Mesendoderm (in vitro differentiated cells): ENCODE measurements around the gene GNLY.

ENCODE experiments used
- DNase-seq: peaks from one replicate; pipeline ENCODE4 v3.0.0; 2013
- H2AK5ac ChIP-seq: 2 replicates; pipeline ENCODE4 v1.6.1; 2013; ENCODE audit warnings: low read length, inconsistent platforms
- H2BK120ac ChIP-seq: 2 replicates; pipeline ENCODE4 v1.6.1; 2013; ENCODE audit warnings: low read depth, mild to moderate bottlenecking, low read length, moderate library complexity, mixed read lengths
- H2BK15ac ChIP-seq: replicated peaks from 2 replicates; pipeline ENCODE4 v1.6.1; 2013; ENCODE audit warnings: low read depth, mild to moderate bottlenecking, moderate library complexity
- H2BK5ac ChIP-seq: 2 replicates; pipeline ENCODE4 v1.6.1; 2013; ENCODE audit warnings: low read length, inconsistent platforms
- H3K18ac ChIP-seq: 2 replicates; pipeline ENCODE4 v1.6.1; 2013; ENCODE audit warnings: mild to moderate bottlenecking, low read length, mixed read lengths
- H3K23ac ChIP-seq: one replicate; pipeline ENCODE4 v1.6.1; 2013; ENCODE audit warnings: low read length
- H3K27ac ChIP-seq: 2 replicates; pipeline ENCODE4 v1.5.1; 2013; ENCODE audit warnings: low read depth, mild to moderate bottlenecking, inconsistent platforms, low read length, moderate library complexity
- H3K27me3 ChIP-seq: 2 replicates; pipeline ENCODE4 v1.6.1; 2013; ENCODE audit warnings: low read length, control low read depth, mild to moderate bottlenecking, inconsistent platforms; ENCODE audit not compliant: insufficient read depth, poor library complexity
- H3K36me3 ChIP-seq: 2 replicates; pipeline ENCODE4 v1.6.1; 2013; ENCODE audit warnings: low read length, inconsistent platforms; ENCODE audit not compliant: control insufficient read depth, insufficient read depth
- H3K4ac ChIP-seq: one replicate; pipeline ENCODE4 v1.6.1; 2013; ENCODE audit warnings: low read depth, mild to moderate bottlenecking, low read length, moderate library complexity
- H3K4me1 ChIP-seq: 2 replicates; pipeline ENCODE4 v1.6.1; 2013; ENCODE audit warnings: low read depth, low read length, inconsistent platforms; ENCODE audit not compliant: control insufficient read depth
- H3K4me2 ChIP-seq: 2 replicates; pipeline ENCODE4 v1.6.1; 2013; ENCODE audit warnings: low read length
- H3K4me3 ChIP-seq: 2 replicates; pipeline ENCODE4 v1.5.1; 2013; ENCODE audit warnings: mild to moderate bottlenecking, low read length
- H3K56ac ChIP-seq: one replicate; pipeline ENCODE4 v1.6.1; 2013; ENCODE audit warnings: low read length
- H3K79me1 ChIP-seq: 2 replicates; pipeline ENCODE4 v1.6.1; 2013; ENCODE audit warnings: low read length, inconsistent platforms
- H3K79me2 ChIP-seq: 2 replicates; pipeline ENCODE4 v1.6.1; 2013; ENCODE audit warnings: mild to moderate bottlenecking, low read length; ENCODE audit not compliant: control insufficient read depth, insufficient read depth
- H3K9ac ChIP-seq: 2 replicates; pipeline ENCODE4 v1.6.1; 2013; ENCODE audit warnings: low read length, inconsistent platforms
- H4K5ac ChIP-seq: one replicate; pipeline ENCODE4 v1.6.1; 2013; ENCODE audit warnings: low read length
- H4K8ac ChIP-seq: one replicate; pipeline ENCODE4 v1.6.1; 2013; ENCODE audit warnings: low read depth, mild to moderate bottlenecking, control low read depth, low read length, moderate library complexity
- WGBS: extraction: QIAGEN DNeasy Blood & Tissue Kit; methylation state at CpG from one replicate; pipeline ENCODE4 v1.1.7; 2013; ENCODE audit warnings: low lambda C conversion rate, missing lambda C conversion rate; ENCODE audit not compliant: insufficient coverage; ENCODE audit errors: extremely low coverage; 5-methylcytosine and 5-hydroxymethylcytosine counted together

Gene GNLY

GRCh38 chr2:85699325-85699724 lies 5.2 kb downstream of the GNLY start:
- no peaks in the 10 kb centered on the region for H3K4me1 ChIP-seq
- no CpG with 5 or more reads among the region's 1 CpG for WGBS
- no peak overlapping the region for H3K56ac ChIP-seq
- H2BK120ac ChIP-seq = no peak overlapping the region
- H3K27me3 ChIP-seq = no peaks in the 10 kb centered on the region
- no peak overlapping the region for H2BK5ac ChIP-seq
- H3K9ac ChIP-seq = no peak overlapping the region
- H3K4me3 ChIP-seq = no peak overlapping the region
- H3K79me2 ChIP-seq = no peaks in the 10 kb centered on the region
- H2AK5ac ChIP-seq = no peak overlapping the region
- H4K5ac ChIP-seq = no peak overlapping the region
- H3K23ac ChIP-seq = no peak overlapping the region
- H3K79me1 ChIP-seq = no peaks in the 10 kb centered on the region
- H2BK15ac ChIP-seq = no peak overlapping the region
- H3K18ac ChIP-seq = no peak overlapping the region
- no peak overlapping the region for H3K4me2 ChIP-seq
- no peak overlapping the region for H3K4ac ChIP-seq
- H3K36me3 ChIP-seq = no peaks in the 10 kb centered on the region
- no peak overlapping the region for H3K27ac ChIP-seq
- no peak overlapping the region for H4K8ac ChIP-seq
- no peak for DNase-seq

GRCh38 chr2:85702172-85702571 lies 8.0 kb downstream of the GNLY start:
- H3K4ac ChIP-seq = no peak overlapping the region
- H2BK15ac ChIP-seq = no peak overlapping the region
- no peak overlapping the region for H4K8ac ChIP-seq
- no peaks in the 10 kb centered on the region for H3K27me3 ChIP-seq
- no peaks in the 10 kb centered on the region for H3K4me1 ChIP-seq
- H2BK120ac ChIP-seq = no peak overlapping the region
- no peak overlapping the region for H3K4me3 ChIP-seq
- H4K5ac ChIP-seq = no peak overlapping the region
- DNase-seq = no peak
- no peak overlapping the region for H3K18ac ChIP-seq
- no peak overlapping the region for H2AK5ac ChIP-seq
- H3K56ac ChIP-seq = no peak overlapping the region
- no peak overlapping the region for H3K9ac ChIP-seq
- H3K79me2 ChIP-seq = no peaks in the 10 kb centered on the region
- no peak overlapping the region for H2BK5ac ChIP-seq
- H3K79me1 ChIP-seq = no peaks in the 10 kb centered on the region
- H3K36me3 ChIP-seq = no peaks in the 10 kb centered on the region
- no peak overlapping the region for H3K23ac ChIP-seq
- H3K27ac ChIP-seq = no peak overlapping the region
- no peak overlapping the region for H3K4me2 ChIP-seq

DNA sequence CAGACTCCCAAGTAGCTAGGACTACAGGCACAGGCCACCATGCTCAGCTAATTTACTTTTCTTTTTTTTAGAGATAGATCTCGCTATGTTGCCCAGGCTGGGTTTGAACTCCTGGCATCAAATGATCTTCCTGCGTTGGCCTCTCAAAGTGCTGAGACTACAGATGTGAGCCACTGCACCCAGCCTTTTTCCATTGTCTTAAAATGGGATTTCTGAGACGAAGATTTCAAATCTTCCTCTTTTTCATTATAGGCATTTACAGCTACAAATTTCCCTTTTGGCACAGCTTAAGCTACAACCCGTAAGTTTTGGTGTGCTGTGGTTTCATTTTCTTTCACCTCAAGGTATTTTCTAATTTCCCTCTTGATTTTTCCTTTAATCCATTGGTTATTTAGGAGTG lies 8.6 kb downstream of the GNLY start:
- H3K79me2 ChIP-seq = no peaks in the 10 kb centered on the region
- no peak for DNase-seq
- no peak overlapping the region for H3K18ac ChIP-seq
- no peaks in the 10 kb centered on the region for H3K36me3 ChIP-seq
- no peaks in the 10 kb centered on the region for H3K79me1 ChIP-seq
- no peak overlapping the region for H3K9ac ChIP-seq
- no peak overlapping the region for H3K27ac ChIP-seq
- H3K27me3 ChIP-seq = no peaks in the 10 kb centered on the region
- no peak overlapping the region for H2BK5ac ChIP-seq
- no peak overlapping the region for H2BK15ac ChIP-seq
- H3K56ac ChIP-seq = no peak overlapping the region
- no peak overlapping the region for H3K4me3 ChIP-seq
- no peak overlapping the region for H4K5ac ChIP-seq
- no CpG with 5 or more reads among the region's 4 CpGs for WGBS
- no peak overlapping the region for H3K4ac ChIP-seq
- no peaks in the 10 kb centered on the region for H3K4me1 ChIP-seq
- H2AK5ac ChIP-seq = no peak overlapping the region
- H4K8ac ChIP-seq = no peak overlapping the region
- H3K4me2 ChIP-seq = no peak overlapping the region
- H3K23ac ChIP-seq = no peak overlapping the region
- H2BK120ac ChIP-seq = no peak overlapping the region

GRCh38 chr2:85703329-85703728 lies 9.2 kb downstream of the GNLY start:
- no peak overlapping the region for H3K4me2 ChIP-seq
- no peak overlapping the region for H2AK5ac ChIP-seq
- no peak overlapping the region for H3K4ac ChIP-seq
- no peak overlapping the region for H3K23ac ChIP-seq
- no peak overlapping the region for H2BK15ac ChIP-seq
- no peak overlapping the region for H2BK120ac ChIP-seq
- no peaks in the 10 kb centered on the region for H3K27me3 ChIP-seq
- DNase-seq = no peak
- no peak overlapping the region for H3K56ac ChIP-seq
- no peaks in the 10 kb centered on the region for H3K36me3 ChIP-seq
- H3K9ac ChIP-seq = no peak overlapping the region
- H3K79me2 ChIP-seq = no peaks in the 10 kb centered on the region
- H2BK5ac ChIP-seq = no peak overlapping the region
- H4K8ac ChIP-seq = no peak overlapping the region
- no peak overlapping the region for H3K27ac ChIP-seq
- H3K4me3 ChIP-seq = no peak overlapping the region
- H3K18ac ChIP-seq = no peak overlapping the region
- H4K5ac ChIP-seq = no peak overlapping the region
- H3K4me1 ChIP-seq = no peaks in the 10 kb centered on the region
- no peaks in the 10 kb centered on the region for H3K79me1 ChIP-seq

DNA sequence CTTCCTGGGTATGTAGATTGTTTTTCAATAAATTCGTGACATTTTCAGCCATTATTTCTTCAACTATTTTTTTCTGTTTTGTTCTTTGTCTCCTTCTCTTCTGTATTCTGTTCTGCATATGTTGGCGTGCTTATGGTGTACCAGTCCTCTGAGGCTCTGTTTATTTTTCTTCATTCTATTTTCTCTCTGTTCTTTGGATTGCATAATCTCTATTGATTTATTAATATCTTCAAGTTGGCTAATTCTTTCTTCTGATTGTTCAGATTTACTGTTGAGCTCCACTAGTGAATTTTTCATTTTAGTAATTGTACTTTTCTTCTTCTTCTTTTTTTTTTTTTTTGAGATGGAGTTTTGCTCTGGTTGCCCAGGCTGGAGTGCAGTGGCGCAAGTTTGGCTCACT lies 9.9 kb downstream of the GNLY start:
- Histone ChIP-seq H3K27me3 (no peaks in the 10 kb centered on the region), H3K9ac (no peak overlapping the region), H3K23ac (no peak overlapping the region), H3K56ac (no peak overlapping the region), H2BK120ac (no peak overlapping the region), H3K79me1 (no peaks in the 10 kb centered on the region), H2AK5ac (no peak overlapping the region), H3K18ac (no peak overlapping the region), H4K8ac (no peak overlapping the region), H2BK5ac (no peak overlapping the region), H2BK15ac (no peak overlapping the region), H3K4me3 (no peak overlapping the region), H3K4me2 (no peak overlapping the region), H3K79me2 (no peaks in the 10 kb centered on the region), H3K36me3 (no peaks in the 10 kb centered on the region), H4K5ac (no peak overlapping the region), H3K4ac (no peak overlapping the region), H3K4me1 (no peaks in the 10 kb centered on the region), H3K27ac (no peak overlapping the region)
- WGBS = no CpG with 5 or more reads among the region's 3 CpGs
- no peak for DNase-seq

DNA sequence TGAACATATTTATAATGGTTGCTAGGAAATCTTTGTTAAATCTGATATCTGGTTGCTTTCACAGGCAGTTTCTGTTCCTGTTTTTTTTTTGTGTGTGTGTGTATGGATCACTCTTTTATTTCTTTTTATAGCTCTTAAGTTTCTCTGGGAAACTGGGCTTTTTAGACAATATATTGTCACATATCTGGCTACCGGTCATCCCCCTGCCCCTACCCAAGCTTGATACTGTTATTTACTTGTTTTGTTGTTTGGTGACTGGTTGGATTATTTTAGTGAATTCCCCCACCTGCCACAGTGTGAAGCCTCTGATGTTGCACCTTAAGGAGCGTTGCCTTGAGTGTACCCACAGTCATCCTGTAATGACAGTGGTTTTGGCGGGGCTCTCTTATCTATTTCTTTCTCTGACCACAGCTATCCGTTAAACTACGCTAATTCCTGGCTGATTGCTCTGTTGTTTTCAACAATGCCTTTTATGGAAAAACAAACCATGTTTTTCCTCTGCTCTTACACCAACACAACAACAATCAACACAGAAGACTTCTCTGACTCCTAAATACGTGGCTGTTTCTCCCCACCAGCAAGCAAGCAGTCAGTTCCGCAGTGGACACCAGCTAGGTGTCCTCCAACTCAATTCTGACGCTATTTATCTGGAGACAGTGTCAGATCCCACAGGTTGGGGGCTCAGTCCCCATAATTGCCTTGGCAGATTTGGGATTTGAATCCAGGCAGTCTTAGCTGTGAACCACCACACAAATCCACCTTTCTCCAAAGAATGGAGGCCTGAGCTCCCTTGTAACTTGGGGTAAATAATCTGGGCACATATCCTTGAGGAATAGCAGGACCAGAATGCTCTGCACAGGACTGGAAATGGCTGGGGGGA lies 10.9 kb downstream of the GNLY start:
- Histone ChIP-seq H3K4me2 (no peak overlapping the region), H3K4me1 (no peaks in the 10 kb centered on the region), H3K27me3 (no peaks in the 10 kb centered on the region), H3K4ac (no peak overlapping the region), H2BK120ac (no peak overlapping the region), H2AK5ac (no peak overlapping the region), H3K79me1 (no peaks in the 10 kb centered on the region), H3K36me3 (no peaks in the 10 kb centered on the region), H3K27ac (no peak overlapping the region), H3K79me2 (no peaks in the 10 kb centered on the region), H2BK15ac (no peak overlapping the region), H4K8ac (no peak overlapping the region), H3K18ac (no peak overlapping the region), H2BK5ac (no peak overlapping the region), H3K9ac (no peak overlapping the region), H3K4me3 (no peak overlapping the region), H3K23ac (no peak overlapping the region), H3K56ac (peak overlapping the region; percentile 40), H4K5ac (no peak overlapping the region)
- WGBS = no CpG with 5 or more reads among the region's 8 CpGs
- DNase-seq = no peak
